PC-3 (cell line): ENCODE results near the gene ADAMTS9.

Experiments
- EZH2 ChIP-seq: fragments of 300-600 bp; sonication (generic); IDR thresholded peaks from one replicate; pipeline ENCODE4 v1.6.1; 2017; ENCODE audit warnings: antibody characterized with exemption, mild to moderate bottlenecking, low read length; ENCODE audit not compliant: unreplicated experiment
- TF ChIP-seq, protein P1 (sequence below): fragments of 300-600 bp; sonication (generic); conservative IDR thresholded peaks from 2 replicates; pipeline ENCODE4 v1.5.1; 2017; ENCODE audit warnings: antibody characterized with exemption, low read depth, mild to moderate bottlenecking, low read length

DNA sequence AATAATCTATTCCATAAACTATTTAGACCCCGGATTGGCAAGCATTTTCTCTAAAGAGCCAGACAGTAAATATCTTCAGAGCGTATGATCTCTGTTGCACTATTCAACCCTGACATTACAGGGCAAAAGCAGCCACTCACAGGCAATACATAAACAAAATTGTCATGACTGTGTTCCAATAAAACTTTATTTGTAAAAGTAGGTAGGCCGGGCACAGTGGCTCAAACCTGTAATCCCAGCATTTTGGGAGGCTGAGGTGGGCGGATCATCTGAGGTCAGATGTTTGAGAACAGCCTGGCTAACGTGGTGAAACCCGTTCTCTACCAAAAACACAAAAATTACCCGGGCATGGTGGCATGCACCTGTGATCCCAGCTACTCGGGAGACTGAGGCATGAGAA is 66.5 kb downstream of the ADAMTS9 start:
- TF ChIP-seq, protein P1, sequence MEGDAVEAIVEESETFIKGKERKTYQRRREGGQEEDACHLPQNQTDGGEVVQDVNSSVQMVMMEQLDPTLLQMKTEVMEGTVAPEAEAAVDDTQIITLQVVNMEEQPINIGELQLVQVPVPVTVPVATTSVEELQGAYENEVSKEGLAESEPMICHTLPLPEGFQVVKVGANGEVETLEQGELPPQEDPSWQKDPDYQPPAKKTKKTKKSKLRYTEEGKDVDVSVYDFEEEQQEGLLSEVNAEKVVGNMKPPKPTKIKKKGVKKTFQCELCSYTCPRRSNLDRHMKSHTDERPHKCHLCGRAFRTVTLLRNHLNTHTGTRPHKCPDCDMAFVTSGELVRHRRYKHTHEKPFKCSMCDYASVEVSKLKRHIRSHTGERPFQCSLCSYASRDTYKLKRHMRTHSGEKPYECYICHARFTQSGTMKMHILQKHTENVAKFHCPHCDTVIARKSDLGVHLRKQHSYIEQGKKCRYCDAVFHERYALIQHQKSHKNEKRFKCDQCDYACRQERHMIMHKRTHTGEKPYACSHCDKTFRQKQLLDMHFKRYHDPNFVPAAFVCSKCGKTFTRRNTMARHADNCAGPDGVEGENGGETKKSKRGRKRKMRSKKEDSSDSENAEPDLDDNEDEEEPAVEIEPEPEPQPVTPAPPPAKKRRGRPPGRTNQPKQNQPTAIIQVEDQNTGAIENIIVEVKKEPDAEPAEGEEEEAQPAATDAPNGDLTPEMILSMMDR: no peak
- TF ChIP-seq EZH2: no peak
